GM19452 (cell line): ENCODE results near the gene CPLX3.
"Not testable (repeated sequence)": the region's sequence is repeated elsewhere in the genome, so short reads cannot be mapped to it uniquely, and the experiment has no call there.

Source experiments
- ATAC-seq: cut with Tn5 transposase; IDR thresholded peaks from one replicate; pipeline ENCODE4 v1.9.1; 2021; ENCODE audit not compliant: unreplicated experiment

The CPLX3 gene, protein sequence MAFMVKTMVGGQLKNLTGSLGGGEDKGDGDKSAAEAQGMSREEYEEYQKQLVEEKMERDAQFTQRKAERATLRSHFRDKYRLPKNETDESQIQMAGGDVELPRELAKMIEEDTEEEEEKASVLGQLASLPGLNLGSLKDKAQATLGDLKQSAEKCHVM

GRCh38 chr15:74826364-74826819, at the start of gene CPLX3:
CPLX3 (plus strand) TSS chr15:74826627; CDS start chr15:74826704, 77 bp downstream.
- no peak for ATAC-seq

GRCh38 chr15:74776821-74777768, 49.3 kb upstream of the CPLX3 start:
- peak; percentile 31 for ATAC-seq

GRCh38 chr15:74777769-74778598, 48.4 kb upstream of the CPLX3 start:
- ATAC-seq, result no peak

GRCh38 chr15:74778599-74778970, 47.8 kb upstream of the CPLX3 start:
- ATAC-seq, result no peak

GRCh38 chr15:74779162-74779648, 47.2 kb upstream of the CPLX3 start:
- ATAC-seq, result no peak

DNA sequence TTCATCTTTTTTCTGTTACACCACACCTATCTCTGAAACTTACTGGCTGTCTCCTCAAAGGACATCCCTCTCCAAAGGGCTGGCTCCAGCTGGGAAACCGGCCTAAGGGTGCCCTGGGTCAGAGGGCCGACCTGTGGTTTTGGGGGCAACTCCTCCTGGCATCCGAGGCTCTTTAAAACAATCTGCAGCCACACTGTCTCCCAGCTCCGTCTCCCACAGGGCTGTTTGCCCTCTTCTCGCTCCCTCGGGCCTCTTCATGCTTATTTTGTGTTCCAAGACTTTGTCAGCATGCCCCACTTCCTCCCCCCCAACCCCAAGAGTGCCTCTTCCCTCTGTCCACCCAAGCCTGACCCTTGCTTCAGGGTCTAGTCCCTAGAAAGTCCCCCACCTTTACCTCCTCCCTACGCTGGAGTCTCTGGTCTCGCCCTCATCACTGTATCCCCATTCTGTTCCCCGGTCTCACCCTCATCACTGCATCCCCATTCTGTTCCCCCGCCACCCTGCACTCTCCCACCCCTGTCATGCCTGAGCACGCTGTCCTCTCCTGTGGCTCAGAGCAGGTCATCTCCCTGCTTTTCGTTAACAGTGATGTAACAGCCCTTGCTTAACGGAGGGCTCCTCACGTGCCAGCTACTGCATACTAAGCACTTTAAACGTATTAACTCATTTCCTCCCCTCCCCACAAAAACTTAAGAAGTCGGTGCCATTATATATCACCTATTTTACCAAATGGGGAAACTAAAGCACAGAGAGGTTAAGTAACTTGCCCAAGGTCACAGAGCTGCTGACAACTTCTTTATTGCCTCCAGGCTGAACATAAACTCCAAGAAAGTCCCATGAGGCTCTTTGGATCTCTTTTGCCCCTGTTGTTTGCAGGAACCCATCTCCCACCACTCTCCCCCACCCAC, 45.6 kb upstream of the CPLX3 start:
- no peak for ATAC-seq

DNA sequence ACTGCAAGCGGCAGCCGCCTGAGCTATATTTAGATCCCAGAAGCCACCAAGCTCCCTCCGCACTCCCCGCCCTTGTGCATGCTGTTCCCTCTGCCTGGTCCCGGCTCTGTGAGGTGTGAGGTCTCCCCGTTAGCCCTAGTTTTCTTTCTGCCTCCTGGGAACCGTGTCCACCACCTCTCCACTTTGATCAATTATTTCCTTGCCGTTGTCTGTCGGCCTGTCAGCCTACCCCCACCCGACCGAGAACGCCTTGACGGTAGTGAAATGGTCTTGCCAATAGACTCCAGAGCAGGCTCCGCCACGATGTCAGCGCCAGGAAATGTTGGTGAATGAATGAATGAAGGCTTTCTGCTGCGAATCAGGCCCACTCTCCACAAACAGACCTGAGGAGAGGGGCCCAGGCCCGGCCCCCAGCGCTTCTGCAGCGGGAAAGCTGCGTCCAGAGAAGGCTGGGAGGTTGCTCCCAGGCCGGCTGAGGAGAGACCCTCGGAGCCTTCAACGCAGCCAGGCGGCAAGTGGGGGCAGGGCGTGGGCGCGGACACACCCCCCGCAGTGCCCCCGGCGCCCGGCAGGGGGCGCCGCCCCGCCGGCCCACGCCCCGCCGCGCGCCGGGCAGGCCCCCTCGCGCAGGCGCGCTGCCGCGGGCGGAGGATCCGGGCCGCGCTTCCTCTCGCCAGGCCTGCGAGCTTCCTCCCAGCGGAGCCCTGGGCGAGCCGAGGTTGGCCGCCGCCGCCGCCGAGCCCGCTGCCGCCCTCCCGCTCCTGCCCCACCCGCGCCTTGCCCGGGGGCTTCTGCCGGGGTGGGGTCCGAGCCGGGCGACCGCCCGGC, 44.8 kb upstream of the CPLX3 start, which contains the start of gene CSK:
CSK (plus strand) TSS at position 650 of the 828 bp plus-strand sequence. CDS start 16,218 bp downstream, outside the sequence.
- peak; percentile 33 for ATAC-seq

- peak; percentile 9 for ATAC-seq
Observed at GRCh38 chr15:74782259-74783071, 44.0 kb upstream of the CPLX3 start.

- ATAC-seq, result no peak
Observed at GRCh38 chr15:74783072-74783807, 43.2 kb upstream of the CPLX3 start.

GRCh38 chr15:74783808-74784175, 42.6 kb upstream of the CPLX3 start:
- ATAC-seq, result no peak

DNA sequence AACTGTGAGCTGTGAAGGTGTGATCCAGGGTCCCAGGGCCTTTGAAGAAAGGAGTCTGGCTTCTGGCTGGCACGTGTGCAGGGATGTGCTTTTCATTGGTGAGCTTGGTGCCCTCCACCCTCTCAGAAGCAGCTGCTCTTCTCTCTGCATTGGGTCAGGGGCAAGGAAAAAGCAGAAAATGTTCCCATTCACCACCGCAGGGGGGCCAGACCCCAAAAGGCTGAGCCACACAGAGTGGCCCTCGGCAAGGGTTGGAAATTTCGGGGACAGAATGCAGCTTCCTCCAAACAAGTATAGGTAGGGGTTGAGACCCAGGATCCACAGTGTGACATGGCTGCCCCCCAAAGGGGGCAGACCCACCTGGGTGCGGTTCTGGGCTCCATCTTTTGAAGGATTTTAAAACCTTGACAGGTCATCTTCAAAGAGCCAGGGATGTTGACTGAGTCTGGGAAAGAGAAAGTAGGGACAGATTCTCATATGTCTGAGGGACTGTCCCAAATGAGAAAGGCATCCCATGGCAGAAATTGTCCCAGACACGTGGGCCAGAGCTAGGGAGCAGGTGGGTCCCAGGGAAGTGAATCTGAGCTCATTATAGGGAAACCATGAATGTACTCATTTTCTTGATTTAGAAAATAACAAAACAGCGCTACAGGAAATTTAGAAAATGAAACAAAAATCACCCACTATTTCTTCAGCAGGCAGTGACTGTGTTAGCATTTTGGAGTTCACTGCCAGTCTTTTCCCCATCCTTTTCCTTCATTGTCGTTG, 41.8 kb upstream of the CPLX3 start:
- ATAC-seq, result no peak

- no peak for ATAC-seq
Observed at GRCh38 chr15:74785194-74786032, 41.0 kb upstream of the CPLX3 start.

DNA sequence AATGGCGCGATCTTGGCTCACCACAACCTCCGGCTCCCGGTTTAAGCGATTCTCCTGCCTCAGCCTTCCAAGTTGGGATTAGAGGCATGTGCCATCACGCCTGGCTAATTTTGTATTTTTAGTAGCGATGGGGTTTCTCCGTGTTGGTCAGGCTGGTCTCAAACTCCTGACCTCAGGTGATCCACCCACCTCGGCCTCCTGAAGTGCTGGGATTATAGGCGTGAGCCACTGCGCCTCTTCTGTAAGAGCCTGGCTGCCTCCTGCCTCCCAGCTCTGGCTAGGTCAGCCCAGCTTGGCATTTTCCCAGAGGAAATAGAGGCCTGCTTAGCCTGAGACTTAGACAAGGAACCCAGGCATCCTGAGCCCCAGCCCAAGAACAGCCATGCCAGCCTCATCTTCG, 40.3 kb upstream of the CPLX3 start:
- ATAC-seq, result not testable (repeated sequence)

DNA sequence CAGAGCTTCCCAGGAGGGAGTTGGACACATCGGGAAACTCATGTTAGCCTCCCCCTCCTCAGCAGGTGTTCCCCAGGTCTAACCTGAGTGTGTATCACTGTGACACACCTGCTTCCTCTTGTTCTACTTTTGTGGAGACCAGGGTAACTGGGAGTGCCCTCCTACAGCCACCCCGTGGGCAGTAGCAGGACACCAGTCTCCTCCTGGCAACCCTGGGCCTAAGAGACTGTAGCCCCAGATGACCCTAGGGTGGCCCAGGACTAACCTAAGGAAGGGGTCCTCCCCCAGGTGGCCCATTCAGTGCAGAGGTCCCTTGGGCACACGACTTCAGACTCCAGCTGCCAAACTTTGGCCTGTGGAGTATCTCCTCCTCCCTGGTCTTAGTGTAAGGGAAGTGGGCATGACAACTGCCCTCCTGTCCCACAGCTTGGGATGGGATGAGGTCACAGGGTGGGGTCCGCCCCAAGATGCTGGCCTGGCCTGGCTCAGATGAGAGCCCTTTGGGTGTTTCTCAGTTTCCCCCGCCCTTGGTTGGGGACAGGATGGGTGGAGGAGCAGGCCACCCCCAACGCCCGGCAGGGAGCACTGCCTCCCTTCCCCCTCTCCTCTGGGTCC, 39.8 kb upstream of the CPLX3 start:
- ATAC-seq, result no peak

DNA sequence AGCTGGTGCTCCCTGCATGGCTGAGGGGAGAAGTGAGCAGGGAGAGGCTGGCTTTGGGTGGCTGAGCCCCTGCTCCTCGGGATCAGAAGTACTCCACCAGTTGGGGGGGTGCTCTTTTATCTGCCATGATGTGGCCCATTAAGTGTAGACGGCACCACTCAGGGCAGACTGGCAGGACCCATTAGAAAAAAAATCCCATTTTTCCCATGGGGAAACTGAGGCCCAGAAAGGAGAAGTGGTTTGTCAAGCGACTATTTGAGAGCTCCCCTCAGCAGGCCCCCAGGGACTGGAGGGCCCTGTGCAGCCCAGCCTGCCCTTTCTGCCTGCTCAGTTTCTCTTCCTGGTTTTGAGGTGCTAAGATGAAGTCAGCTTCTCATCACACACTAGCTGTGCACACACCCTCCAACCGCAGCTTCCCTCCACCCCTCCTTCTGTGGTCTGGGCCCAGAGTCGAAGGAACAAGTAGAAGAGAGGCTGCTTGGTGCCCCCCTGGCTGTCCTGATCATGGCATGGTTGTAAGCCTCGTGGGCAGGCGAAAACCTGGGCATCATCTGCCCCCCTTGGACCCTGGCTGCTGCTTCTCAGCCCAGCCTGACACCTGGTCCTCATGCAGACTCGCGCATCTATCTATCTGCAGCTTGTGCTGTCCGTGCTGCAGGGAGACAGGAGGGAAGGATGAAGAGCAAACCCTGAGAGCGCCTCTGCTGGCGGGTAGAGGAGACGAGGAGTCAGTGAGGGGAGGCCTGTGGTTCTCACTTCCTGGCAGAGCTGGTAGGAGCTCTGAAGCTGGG, 39.0 kb upstream of the CPLX3 start:
- ATAC-seq, result peak; percentile 47
